Suprapubic skin (tissue), 4 donors: ENCODE results near the gene IQSEC1. TPM values are rescaled to one million over a fixed set of nuclear protein-coding genes. Genes with fewer than 3 reads are reported as not detected.

Experiments used
- DNase-seq, 2 donors: peaks; one replicate each; pipeline ENCODE4 v3.0.0-alpha.2; 2019; ENCODE audit warnings: low spot score in 2 of 2
- H3K27ac ChIP-seq: fragments of 200-600 bp; sonication (generic); one replicate; pipeline ENCODE4 v1.5.1; 2019
- H3K27me3 ChIP-seq: fragments of 200-600 bp; sonication (generic); one replicate; pipeline ENCODE4 v1.5.1; 2019
- H3K36me3 ChIP-seq: fragments of 200-600 bp; sonication (generic); one replicate; pipeline ENCODE4 v1.5.1; 2019
- H3K4me1 ChIP-seq: fragments of 200-600 bp; sonication (generic); one replicate; pipeline ENCODE4 v1.5.1; 2019
- H3K4me3 ChIP-seq: fragments of 200-600 bp; sonication (generic); one replicate; pipeline ENCODE4 v1.5.1; 2019; ENCODE audit warnings: mild to moderate bottlenecking
- H3K9me3 ChIP-seq: fragments of 200-600 bp; sonication (generic); one replicate; pipeline ENCODE4 v1.5.1; 2019
- CTCF ChIP-seq, 2 donors: fragments of 200-600 bp in 1 of 2; fragments of 450-650 bp in 1 of 2; sonication (generic) in 1 of 2; IDR thresholded peaks; one replicate each; pipeline ENCODE4 v1.5.1; 2016 to 2019; ENCODE audit warnings: antibody characterized with exemption in 2 of 2, mild to moderate bottlenecking in 1 of 2, moderate library complexity in 1 of 2
- EP300 ChIP-seq: sonication (generic); formaldehyde crosslinking; IDR thresholded peaks from one replicate; pipeline ENCODE4 v1.6.1; 2017; ENCODE audit warnings: antibody characterized with exemption
- POLR2A ChIP-seq, 2 donors: fragments of 450-650 bp; IDR thresholded peaks; one replicate each; pipeline ENCODE4 v1.6.1; 2017; ENCODE audit warnings: antibody characterized with exemption in 2 of 2, mild to moderate bottlenecking in 2 of 2, moderate library complexity in 2 of 2
- POLR2AphosphoS5 ChIP-seq, 3 donors: sonication (generic); formaldehyde crosslinking; IDR thresholded peaks; one replicate each; pipeline ENCODE4 v1.6.1; 2017; ENCODE audit warnings: antibody characterized with exemption in 3 of 3
- WGBS: methylation state at CpG from one replicate; pipeline ENCODE4 v1.1.5; 2018; 5-methylcytosine and 5-hydroxymethylcytosine counted together
- total RNA-seq, 4 donors: library from RNA; depleted of rRNA; stranded (reverse); fragments of >200 nt; gene quantifications; one replicate each; pipeline ENCODE4 v1.1.0, GENCODE V29; 2016

Gene IQSEC1
- total RNA-seq, 4 donors from 2014 or later, result 26.7 to 52.4 (median 35.5) TPM

GRCh38 chr3:12941495-12942023, 131.7 kb downstream of the IQSEC1 start:
- H3K27ac ChIP-seq, result no peak overlapping the region
- DNase-seq, result no peak
- no peak for TF ChIP-seq POLR2AphosphoS5 (IDR thresholded peaks at IDR 0.05)
- TF ChIP-seq EP300, result no peak
- TF ChIP-seq CTCF (IDR thresholded peaks at IDR 0.05), result no peak
- no peak for TF ChIP-seq POLR2A (IDR thresholded peaks at IDR 0.05)
- H3K27me3 ChIP-seq, result no peaks in the 10 kb centered on the region
- WGBS, result 88% methylated on average over 7 of the region's 26 CpGs
- H3K36me3 ChIP-seq, result peaks cover 29% of the 10 kb centered on the region
- peaks cover 53% of the 10 kb centered on the region for H3K4me1 ChIP-seq
- no peak overlapping the region for H3K4me3 ChIP-seq
- H3K9me3 ChIP-seq, result no peaks in the 10 kb centered on the region

DNA sequence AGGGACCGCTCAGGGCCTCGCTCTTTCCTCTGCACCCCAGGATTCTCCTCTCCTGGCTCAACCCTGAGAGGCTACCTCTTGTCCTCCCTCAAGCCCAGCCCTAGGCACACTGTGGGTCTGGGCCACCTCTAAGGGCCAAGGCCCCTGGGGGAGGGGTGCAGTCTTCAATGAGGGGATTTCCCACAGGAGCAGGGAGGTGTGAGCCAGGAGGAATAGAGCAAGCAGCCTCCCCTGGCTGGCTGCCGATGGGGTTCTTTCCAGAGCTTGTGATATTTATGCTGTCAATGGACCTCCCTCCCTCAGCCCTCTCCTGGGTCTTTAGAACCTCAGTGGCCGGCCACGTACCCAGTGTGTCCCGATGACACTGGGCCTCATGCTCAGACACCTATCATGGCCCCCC, 132.4 kb downstream of the IQSEC1 start:
- 92% methylated on average over 4 of the region's 6 CpGs for WGBS
- Histone ChIP-seq H3K27ac (no peak overlapping the region), H3K36me3 (peaks cover 36% of the 10 kb centered on the region), H3K27me3 (no peaks in the 10 kb centered on the region), H3K4me3 (no peak overlapping the region), H3K9me3 (no peaks in the 10 kb centered on the region), H3K4me1 (peaks cover 46% of the 10 kb centered on the region)
- TF ChIP-seq EP300 (no peak), POLR2AphosphoS5 (IDR thresholded peaks at IDR 0.05) (no peak), CTCF (IDR thresholded peaks at IDR 0.05) (no peak), POLR2A (IDR thresholded peaks at IDR 0.05) (no peak)
- no peak for DNase-seq

DNA sequence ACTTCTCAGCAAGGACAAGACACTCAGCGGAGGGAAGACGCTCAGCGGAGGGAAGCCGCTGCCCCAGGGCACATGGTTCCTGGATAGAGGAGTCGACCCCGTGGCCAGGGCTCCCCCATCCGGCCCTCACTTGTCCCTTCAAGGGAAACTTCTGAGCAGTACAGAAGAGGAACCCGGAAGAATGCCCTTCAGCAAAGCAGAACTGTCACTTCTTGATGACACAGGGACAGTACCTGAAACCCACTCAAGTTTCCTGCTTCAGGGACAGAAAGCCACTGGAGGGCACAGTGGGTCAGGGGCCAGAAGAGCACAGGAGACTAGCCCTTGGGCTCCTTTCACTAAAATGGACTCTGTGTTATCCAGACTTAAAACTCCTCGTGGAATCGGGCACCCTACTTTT, 134.1 kb downstream of the IQSEC1 start:
- Histone ChIP-seq H3K9me3 (no peaks in the 10 kb centered on the region), H3K4me3 (no peak overlapping the region), H3K27me3 (no peaks in the 10 kb centered on the region), H3K36me3 (peaks cover 51% of the 10 kb centered on the region), H3K27ac (no peak overlapping the region), H3K4me1 (peaks cover 49% of the 10 kb centered on the region)
- 83% methylated on average over 10 of the region's 10 CpGs for WGBS
- DNase-seq, result no peak
- TF ChIP-seq POLR2A (IDR thresholded peaks at IDR 0.05), result no peak
- no peak for TF ChIP-seq EP300
- TF ChIP-seq POLR2AphosphoS5 (IDR thresholded peaks at IDR 0.05), result no peak
- no peak for TF ChIP-seq CTCF (IDR thresholded peaks at IDR 0.05)

DNA sequence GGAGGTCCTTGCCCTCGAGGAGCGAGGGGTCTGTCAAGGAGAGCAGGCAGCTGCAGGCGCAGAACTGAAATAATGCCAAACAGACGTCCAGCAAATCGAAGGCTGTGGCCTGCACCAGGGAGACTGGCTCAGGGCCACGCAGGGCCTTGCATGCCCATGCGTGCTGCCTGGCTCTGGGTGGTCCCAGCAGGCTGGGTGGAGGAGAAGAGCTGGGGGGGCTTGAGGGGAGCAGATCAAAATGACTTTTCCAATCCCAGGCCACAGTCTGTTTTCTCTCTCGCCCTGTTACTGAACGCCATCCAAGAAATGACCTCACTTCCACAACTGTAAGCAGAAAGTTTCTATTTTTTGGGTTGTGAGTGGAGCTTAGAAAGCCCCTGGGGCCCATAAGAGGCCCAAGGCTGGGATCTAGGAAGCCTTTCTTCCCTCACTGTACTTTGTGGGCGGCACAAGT, 134.9 kb downstream of the IQSEC1 start:
- TF ChIP-seq POLR2A (IDR thresholded peaks at IDR 0.05) (no peak), EP300 (no peak), POLR2AphosphoS5 (IDR thresholded peaks at IDR 0.05) (no peak), CTCF (IDR thresholded peaks at IDR 0.05) (no peak)
- no peak for DNase-seq
- no peak overlapping the region for H3K27ac ChIP-seq
- H3K4me1 ChIP-seq, result peaks cover 47% of the 10 kb centered on the region
- H3K9me3 ChIP-seq, result no peaks in the 10 kb centered on the region
- 61% methylated on average over 7 of the region's 10 CpGs for WGBS
- no peak overlapping the region for H3K4me3 ChIP-seq
- H3K36me3 ChIP-seq, result peaks cover 58% of the 10 kb centered on the region
- H3K27me3 ChIP-seq, result no peaks in the 10 kb centered on the region

- 97% methylated on average over 39 of the region's 67 CpGs for WGBS
- Histone ChIP-seq H3K4me3 (no peak overlapping the region), H3K9me3 (no peaks in the 10 kb centered on the region), H3K27me3 (no peaks in the 10 kb centered on the region), H3K27ac (no peak overlapping the region), H3K36me3 (peaks cover 71% of the 10 kb centered on the region), H3K4me1 (peaks cover 51% of the 10 kb centered on the region)
- DNase-seq, result no peak
- no peak for TF ChIP-seq POLR2AphosphoS5 (IDR thresholded peaks at IDR 0.05)
- TF ChIP-seq CTCF (IDR thresholded peaks at IDR 0.05), result no peak
- TF ChIP-seq POLR2A (IDR thresholded peaks at IDR 0.05), result no peak
- TF ChIP-seq EP300, result no peak
Measured at GRCh38 chr3:12935861-12936830, 137.1 kb downstream of the IQSEC1 start.
